Spleen (tissue), 7 donors: ENCODE data around the gene CDK11B.

ENCODE experiments used
- POLR2A ChIP-seq, 3 donors: fragments of 450-650 bp; IDR thresholded peaks; one replicate each; pipeline ENCODE4 v1.5.1; 2017; ENCODE audit warnings: antibody characterized with exemption in 3 of 3, mild to moderate bottlenecking in 1 of 3
- POLR2AphosphoS5 ChIP-seq, 3 donors: sonication (generic); formaldehyde crosslinking; IDR thresholded peaks; one replicate each; pipeline ENCODE4 v1.5.1; 2017; ENCODE audit warnings: antibody characterized with exemption in 3 of 3
- TF ChIP-seq, protein P1 (sequence below), 11 experiments: fragments of 200-600 bp in 7 of 11; fragments of 450-650 bp in 4 of 11; sonication (generic) in 4 of 11; IDR thresholded peaks in 8 of 11; conservative IDR thresholded peaks in 3 of 11; 1 replicate in 7 of 11; 2 replicates in 4 of 11; pipeline versions ENCODE4 v1.4.0 to v1.8.0; 2016 to 2021; ENCODE audit warnings: antibody characterized with exemption in 11 of 11, inconsistent platforms in 4 of 11, mild to moderate bottlenecking in 1 of 11
- donor health status: DM: no; HTN: no; CAD: no; lungs with moderate emphysema.
- donor health status: DM: no; HTN: no; CAD: no.
- donor health status: DM: no; HTN: no; CAD: no.

DNA sequence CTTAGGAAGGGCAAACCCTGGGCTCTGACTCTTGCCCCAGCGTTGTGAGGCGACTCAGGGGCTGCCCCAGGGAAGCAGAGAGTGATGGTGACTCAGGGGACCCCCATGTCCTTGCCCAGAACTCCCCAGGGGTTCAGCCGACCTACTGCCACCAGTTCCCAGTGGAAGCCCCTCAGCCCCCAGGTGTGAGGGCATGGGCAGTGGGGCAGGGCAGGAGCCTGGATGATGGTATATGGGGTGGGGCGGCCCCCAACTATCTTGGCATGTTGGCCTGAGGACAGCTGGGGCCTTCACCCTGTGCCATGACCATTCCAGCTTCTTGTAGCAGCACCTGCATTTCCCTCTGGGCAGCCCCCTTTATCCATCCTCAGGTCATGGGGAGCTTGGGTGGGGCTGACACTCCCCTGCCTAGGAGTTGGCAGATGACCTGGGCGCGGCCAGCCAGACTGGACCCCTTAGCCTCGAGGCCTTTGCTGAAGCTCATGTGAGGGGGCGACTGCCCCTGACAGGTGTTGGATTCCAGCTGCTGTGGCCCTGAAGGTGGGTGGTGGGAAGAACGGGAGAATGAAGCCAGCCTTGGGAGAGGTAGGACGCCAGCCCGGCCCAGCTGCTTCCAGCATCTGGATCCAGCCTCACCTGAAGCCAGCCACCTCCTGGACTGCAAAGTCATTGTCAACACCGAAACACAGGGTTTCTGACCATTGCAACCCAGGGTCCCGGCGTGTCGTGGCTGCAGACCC lies 57.1 kb downstream of the CDK11B start:
- TF ChIP-seq, protein P1, sequence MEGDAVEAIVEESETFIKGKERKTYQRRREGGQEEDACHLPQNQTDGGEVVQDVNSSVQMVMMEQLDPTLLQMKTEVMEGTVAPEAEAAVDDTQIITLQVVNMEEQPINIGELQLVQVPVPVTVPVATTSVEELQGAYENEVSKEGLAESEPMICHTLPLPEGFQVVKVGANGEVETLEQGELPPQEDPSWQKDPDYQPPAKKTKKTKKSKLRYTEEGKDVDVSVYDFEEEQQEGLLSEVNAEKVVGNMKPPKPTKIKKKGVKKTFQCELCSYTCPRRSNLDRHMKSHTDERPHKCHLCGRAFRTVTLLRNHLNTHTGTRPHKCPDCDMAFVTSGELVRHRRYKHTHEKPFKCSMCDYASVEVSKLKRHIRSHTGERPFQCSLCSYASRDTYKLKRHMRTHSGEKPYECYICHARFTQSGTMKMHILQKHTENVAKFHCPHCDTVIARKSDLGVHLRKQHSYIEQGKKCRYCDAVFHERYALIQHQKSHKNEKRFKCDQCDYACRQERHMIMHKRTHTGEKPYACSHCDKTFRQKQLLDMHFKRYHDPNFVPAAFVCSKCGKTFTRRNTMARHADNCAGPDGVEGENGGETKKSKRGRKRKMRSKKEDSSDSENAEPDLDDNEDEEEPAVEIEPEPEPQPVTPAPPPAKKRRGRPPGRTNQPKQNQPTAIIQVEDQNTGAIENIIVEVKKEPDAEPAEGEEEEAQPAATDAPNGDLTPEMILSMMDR (IDR thresholded peaks at IDR 0.05 in 8 of 11, conservative IDR thresholded peaks at IDR 0.05 in 3 of 11), result no peak
- TF ChIP-seq POLR2A (IDR thresholded peaks at IDR 0.05) (no peak), POLR2AphosphoS5 (IDR thresholded peaks at IDR 0.05) (no peak)
